HG03095 (cell line): ENCODE measurements around the gene GPC6.

ENCODE experiments used
- ATAC-seq: cut with Tn5 transposase; IDR thresholded peaks from one replicate; pipeline ENCODE4 v1.9.1; 2021; ENCODE audit warnings: moderate library complexity; ENCODE audit not compliant: unreplicated experiment

GPC6 gene

GRCh38 chr13:93811071-93811737, 584.6 kb downstream of the GPC6 start:
- ATAC-seq: no peak

GRCh38 chr13:93811738-93812112, 585.1 kb downstream of the GPC6 start:
- ATAC-seq: no peak

GRCh38 chr13:93814658-93815057, 588.1 kb downstream of the GPC6 start:
- no peak for ATAC-seq

- no peak for ATAC-seq
These were observed 591.7 kb downstream of the GPC6 start for GRCh38 chr13:93818345-93818744.

- ATAC-seq: no peak
These were observed 592.8 kb downstream of the GPC6 start for GRCh38 chr13:93819331-93819890.

- no peak for ATAC-seq
These were observed 597.7 kb downstream of the GPC6 start for GRCh38 chr13:93824286-93824685.

- ATAC-seq: no peak
These were observed 607.4 kb downstream of the GPC6 start for GRCh38 chr13:93834051-93834450.

- ATAC-seq: no peak
These were observed 616.5 kb downstream of the GPC6 start for GRCh38 chr13:93843082-93843481.

GRCh38 chr13:93847162-93847561, 620.6 kb downstream of the GPC6 start:
- no peak for ATAC-seq

GRCh38 chr13:93848247-93848646, 621.6 kb downstream of the GPC6 start:
- ATAC-seq: no peak

GRCh38 chr13:93851236-93851635, 624.6 kb downstream of the GPC6 start:
- ATAC-seq: no peak

- no peak for ATAC-seq
These were observed 627.3 kb downstream of the GPC6 start for GRCh38 chr13:93853912-93854311.

- no peak for ATAC-seq
These were observed 630.5 kb downstream of the GPC6 start for GRCh38 chr13:93857126-93857525.

GRCh38 chr13:93859716-93860115, 633.1 kb downstream of the GPC6 start:
- no peak for ATAC-seq

GRCh38 chr13:93861818-93862217, 635.2 kb downstream of the GPC6 start:
- ATAC-seq: no peak

GRCh38 chr13:93862259-93862658, 635.7 kb downstream of the GPC6 start:
- ATAC-seq: no peak

- ATAC-seq: no peak
These were observed 638.6 kb downstream of the GPC6 start for GRCh38 chr13:93865235-93865634.

GRCh38 chr13:93867481-93867880, 640.9 kb downstream of the GPC6 start:
- no peak for ATAC-seq

- ATAC-seq: no peak
These were observed 645.8 kb downstream of the GPC6 start for GRCh38 chr13:93872376-93872775.

GRCh38 chr13:93872786-93873347, 646.3 kb downstream of the GPC6 start:
- no peak for ATAC-seq

GRCh38 chr13:93875547-93875946, 648.9 kb downstream of the GPC6 start:
- no peak for ATAC-seq

GRCh38 chr13:93876236-93876635, 649.6 kb downstream of the GPC6 start:
- no peak for ATAC-seq

GRCh38 chr13:93878675-93879074, 652.1 kb downstream of the GPC6 start:
- ATAC-seq: no peak
